Activated T-helper 1 cell treated with anti-CD3 and anti-CD28 coated beads, Interleukin-12 subunit alpha, Interleukin-12 subunit beta, Interleukin-2, Interleukin-4 antibody, amounts not matched to agents 30 ng/mL and 10 ng/mL and 1 ng/mL, durations not matched to agents 14 hours and 24 hours and 36 hours (primary cell): ENCODE measurements around the gene ZNF296. TPM values are rescaled to one million over a fixed set of nuclear protein-coding genes. Genes with fewer than 3 reads are reported as not detected.

Experiments
- DNase-seq: peaks from one replicate; pipeline ENCODE4 v3.0.0; 2021; ENCODE audit warnings: low spot score
- H3K27ac Mint-ChIP-seq: one replicate; pipeline ENCODE4 v1.8.0; 2021; ENCODE audit warnings: mild to moderate bottlenecking, mixed read lengths
- H3K27me3 Mint-ChIP-seq: one replicate; pipeline ENCODE4 v1.8.0; 2022; ENCODE audit warnings: mild to moderate bottlenecking, moderate library complexity, mixed read lengths; ENCODE audit not compliant: insufficient read depth
- H3K36me3 Mint-ChIP-seq: one replicate; pipeline ENCODE4 v1.8.0; 2021; ENCODE audit warnings: low read depth, mixed read lengths
- H3K4me1 Mint-ChIP-seq: one replicate; pipeline ENCODE4 v1.8.0; 2021; ENCODE audit warnings: low read depth, mixed read lengths
- H3K4me3 Mint-ChIP-seq: one replicate; pipeline ENCODE4 v1.8.0; 2021; ENCODE audit warnings: mild to moderate bottlenecking, moderate library complexity, mixed read lengths
- H3K9me3 Mint-ChIP-seq: one replicate; pipeline ENCODE4 v1.8.0; 2021; ENCODE audit warnings: mixed read lengths
- intact Hi-C: fragments of 100-400 bp; cut with micrococcal nuclease; formaldehyde crosslinking; loops from one replicate; pipeline ENCODE4 v1.15.1; 2024
- total RNA-seq: library from RNA; stranded (reverse); gene quantifications from 2 replicates; pipeline ENCODE4 v1.2.3, GENCODE V29; 2022

Gene ZNF296
- total RNA-seq, 1 donor from 2014 or later, result 4.3 TPM

DNA sequence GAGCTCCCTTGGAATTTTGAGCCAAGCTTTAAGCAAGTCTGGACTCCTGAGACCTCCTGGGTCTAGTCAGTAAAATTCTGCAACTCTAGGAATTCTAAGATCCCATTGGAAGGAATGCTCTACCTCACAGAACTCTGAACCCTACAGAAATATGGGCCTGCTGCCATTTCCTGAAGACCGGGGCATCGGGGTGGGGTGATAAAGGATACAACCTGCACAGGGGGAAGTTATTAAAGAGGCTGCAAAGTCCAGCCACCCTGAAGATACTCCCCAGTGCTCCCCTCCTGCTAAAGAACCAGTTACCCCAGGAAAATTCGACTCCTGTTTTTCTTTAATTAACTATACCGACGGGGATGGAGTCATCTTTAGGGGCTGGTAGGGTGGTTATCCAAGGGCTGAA lies 14.3 kb upstream of the ZNF296 start:
- H3K36me3 Mint-ChIP-seq, result peaks cover 23% of the 10 kb centered on the region
- H3K9me3 Mint-ChIP-seq, result peaks cover 3% of the 10 kb centered on the region
- no peak overlapping the region for H3K4me3 Mint-ChIP-seq
- H3K4me1 Mint-ChIP-seq, result peaks cover 42% of the 10 kb centered on the region
- H3K27ac Mint-ChIP-seq, result no peak overlapping the region
- intact Hi-C loops, result loop anchor here (1.0 to 5.0 kb wide), 5 partner anchors 11 to 387 kb away; partner anchors contain the start of genes BLOC1S3, GEMIN7, POLR1G and PPP1R13L
- no peaks in the 10 kb centered on the region for H3K27me3 Mint-ChIP-seq
- DNase-seq, result no peak

DNA sequence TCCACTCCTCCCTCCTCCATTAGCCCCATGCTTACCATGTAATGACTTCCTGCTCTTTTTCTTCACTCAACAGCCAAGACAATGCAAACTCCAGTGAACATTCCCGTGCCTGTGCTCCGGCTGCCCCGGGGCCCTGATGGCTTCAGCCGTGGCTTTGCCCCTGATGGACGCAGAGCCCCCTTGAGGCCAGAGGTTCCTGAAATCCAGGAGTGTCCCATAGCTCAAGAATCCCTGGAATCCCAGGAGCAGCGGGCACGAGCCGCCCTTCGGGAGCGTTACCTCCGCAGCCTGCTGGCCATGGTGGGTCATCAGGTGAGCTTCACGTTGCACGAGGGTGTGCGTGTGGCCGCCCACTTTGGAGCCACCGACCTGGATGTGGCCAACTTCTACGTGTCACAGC lies 13.8 kb upstream of the ZNF296 start:
- Mint-ChIP-seq H3K27me3 (no peaks in the 10 kb centered on the region), H3K36me3 (peaks cover 27% of the 10 kb centered on the region), H3K4me3 (no peak overlapping the region)

DNA sequence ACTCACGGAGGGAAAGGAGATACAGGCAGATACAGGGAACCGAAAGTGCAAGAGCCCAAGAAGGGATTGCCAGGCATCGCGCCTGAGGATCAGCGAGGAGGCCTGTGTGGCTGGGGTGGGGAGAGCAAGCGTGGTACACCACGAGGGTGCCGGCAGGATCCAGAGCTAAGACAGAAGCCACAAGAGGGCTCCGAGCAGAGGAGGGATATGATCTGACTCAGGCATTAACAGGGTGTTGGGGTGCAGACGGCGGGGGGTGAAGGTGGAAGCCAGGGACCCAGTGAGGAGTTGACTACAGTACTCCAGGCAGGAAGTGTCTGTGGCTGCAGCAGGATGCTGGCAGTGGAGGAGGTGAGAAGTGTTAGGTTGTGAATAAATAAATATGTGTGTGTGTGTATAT lies 11.3 kb upstream of the ZNF296 start:
- H3K4me1 Mint-ChIP-seq, result peaks cover 26% of the 10 kb centered on the region

More for the DNA sequence above, 13.8 kb upstream of the ZNF296 start:
- Mint-ChIP-seq H3K4me1 (peaks cover 41% of the 10 kb centered on the region), H3K27ac (no peak overlapping the region), H3K9me3 (peaks cover 3% of the 10 kb centered on the region)
- intact Hi-C loops, result loop anchor here (5.0 kb wide), 2 partner anchors 317 to 387 kb away; partner anchors contain the start of genes POLR1G and PPP1R13L
- DNase-seq, result no peak

DNA sequence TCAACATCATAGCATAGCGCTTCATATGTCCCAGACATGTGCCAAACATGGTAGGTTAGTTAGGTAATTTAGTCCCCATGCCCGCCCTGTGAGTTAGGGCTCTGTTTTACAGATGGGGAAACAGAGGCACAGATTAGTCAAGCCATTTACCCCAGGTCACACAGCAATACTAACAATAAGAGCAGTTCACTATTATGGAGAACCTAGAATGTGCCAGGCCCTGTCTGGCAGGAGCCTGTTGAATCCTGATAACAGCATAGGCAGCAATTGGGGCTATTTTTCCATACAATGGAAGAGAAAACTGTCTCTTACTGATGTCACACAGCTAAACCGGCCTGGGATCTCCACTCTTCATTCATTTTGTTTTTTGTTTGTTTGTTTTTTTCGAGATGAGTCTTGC lies 10.2 kb upstream of the ZNF296 start:
- no peaks in the 10 kb centered on the region for H3K27me3 Mint-ChIP-seq
- H3K9me3 Mint-ChIP-seq, result peaks cover 3% of the 10 kb centered on the region
- no peak overlapping the region for H3K4me3 Mint-ChIP-seq
- H3K36me3 Mint-ChIP-seq, result peaks cover 26% of the 10 kb centered on the region
- intact Hi-C loops, result no loop called here
- H3K27ac Mint-ChIP-seq, result peak overlapping the region; percentile 14
- DNase-seq, result no peak
- peaks cover 29% of the 10 kb centered on the region for H3K4me1 Mint-ChIP-seq

More for the DNA sequence above, 11.3 kb upstream of the ZNF296 start:
- H3K27me3 Mint-ChIP-seq, result no peaks in the 10 kb centered on the region
- intact Hi-C loops, result no loop called here
- peak overlapping the region; percentile 92 for H3K27ac Mint-ChIP-seq
- DNase-seq, result peak; percentile 48
- H3K36me3 Mint-ChIP-seq, result peaks cover 19% of the 10 kb centered on the region
- H3K9me3 Mint-ChIP-seq, result peaks cover 3% of the 10 kb centered on the region
- H3K4me3 Mint-ChIP-seq, result peak overlapping the region; percentile 15

DNA sequence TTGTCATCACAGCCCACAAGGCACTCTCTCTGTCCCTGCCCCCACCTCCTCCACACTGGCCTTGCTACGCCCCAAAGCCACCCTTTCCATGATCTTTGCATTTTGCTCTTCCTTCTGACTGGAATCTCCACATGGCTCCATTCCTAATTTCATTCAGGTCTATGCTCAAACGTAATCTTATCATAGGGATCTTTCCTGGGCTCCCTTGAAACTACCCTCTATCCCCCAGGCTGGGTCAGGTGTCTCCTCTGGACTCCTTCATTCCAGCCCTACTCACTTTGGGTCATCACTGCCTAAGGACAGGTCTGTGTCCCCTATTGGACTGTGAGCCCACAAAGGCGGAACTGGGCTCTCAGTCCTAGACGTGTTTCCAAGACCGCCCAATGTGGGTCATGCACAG lies 5.9 kb upstream of the ZNF296 start:
- H3K36me3 Mint-ChIP-seq, result peaks cover 18% of the 10 kb centered on the region
- H3K4me1 Mint-ChIP-seq, result peaks cover 34% of the 10 kb centered on the region
- no peak overlapping the region for H3K27ac Mint-ChIP-seq
- H3K4me3 Mint-ChIP-seq, result peak overlapping the region; percentile 78
- no peaks in the 10 kb centered on the region for H3K27me3 Mint-ChIP-seq
- H3K9me3 Mint-ChIP-seq, result no peaks in the 10 kb centered on the region
- intact Hi-C loops, result no loop called here
- no peak for DNase-seq

DNA sequence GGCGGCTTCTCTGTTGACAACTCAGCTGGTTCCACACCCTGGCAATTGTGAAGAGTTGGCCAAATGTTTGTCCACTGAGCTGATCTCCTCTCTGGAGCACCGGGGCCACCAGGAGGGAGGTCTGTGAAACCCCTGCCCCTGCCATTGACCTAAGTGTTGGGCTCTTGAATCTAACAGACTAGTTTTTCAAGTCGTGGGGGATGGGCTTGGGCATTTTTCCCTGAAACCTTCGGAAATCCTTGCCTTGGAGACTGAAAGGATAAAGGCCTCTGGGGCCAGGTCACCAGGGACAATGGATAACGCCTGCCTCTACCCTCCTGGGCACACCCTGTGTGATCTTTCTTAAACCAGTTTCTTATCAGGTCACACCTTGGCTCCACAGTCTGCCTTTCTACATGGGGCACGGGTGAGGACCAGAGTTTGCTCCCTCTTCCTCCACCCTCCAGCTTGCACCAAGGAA lies 3.7 kb upstream of the ZNF296 start:
- H3K9me3 Mint-ChIP-seq, result no peaks in the 10 kb centered on the region
- H3K27ac Mint-ChIP-seq, result peak overlapping the region; percentile 94
- H3K27me3 Mint-ChIP-seq, result no peaks in the 10 kb centered on the region
- H3K4me3 Mint-ChIP-seq, result peak overlapping the region; percentile 99
- peaks cover 40% of the 10 kb centered on the region for H3K4me1 Mint-ChIP-seq
- no peak for DNase-seq
- intact Hi-C loops, result loop anchor here (1.0 to 5.0 kb wide), 5 partner anchors 11 to 327 kb away; partner anchors contain the start of genes BLOC1S3, MARK4, POLR1G and PPP1R13L
- H3K36me3 Mint-ChIP-seq, result peaks cover 14% of the 10 kb centered on the region

DNA sequence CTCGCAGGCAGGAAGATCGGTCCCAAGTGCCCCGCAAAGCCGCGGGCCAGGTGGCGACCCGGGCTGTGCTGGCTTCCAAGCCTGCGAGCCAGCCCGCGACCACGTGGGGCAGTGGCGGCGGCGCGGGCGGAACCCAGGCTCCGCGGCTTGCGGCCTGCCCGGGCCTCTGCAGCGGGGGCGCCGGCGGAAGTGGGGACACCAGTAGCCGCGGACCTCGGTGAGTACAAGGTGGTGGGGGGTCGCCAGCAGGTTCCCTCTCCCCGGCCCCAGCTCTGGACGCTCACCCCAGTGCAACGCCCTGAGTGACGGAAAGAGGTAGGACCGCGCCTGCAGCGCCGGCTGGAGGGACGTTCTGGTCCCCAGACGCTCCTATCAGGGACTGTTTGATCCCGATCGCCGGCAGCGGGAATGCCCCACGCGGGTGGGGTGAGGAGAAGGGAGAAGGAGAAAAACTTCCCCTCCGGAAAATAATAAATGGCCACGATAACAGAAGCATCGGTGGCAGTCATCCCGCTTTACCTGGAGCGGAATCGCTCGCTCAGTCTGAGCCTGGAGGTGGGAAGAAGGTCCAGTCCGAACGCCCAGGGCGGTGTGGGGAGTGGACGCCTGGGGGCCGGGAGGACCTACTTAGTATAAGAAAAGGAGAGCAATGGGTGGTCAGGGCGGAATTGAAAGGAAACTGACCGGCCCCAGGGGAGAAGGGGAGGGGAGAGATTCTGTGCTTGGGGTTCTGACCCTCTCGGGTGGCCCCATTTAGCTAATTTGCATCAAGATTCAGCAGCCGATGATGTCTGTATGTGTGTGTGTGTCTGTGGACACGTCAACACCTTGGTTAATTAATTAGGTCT lies 3.0 kb upstream of the ZNF296 start, which contains the start of gene GEMIN7:
TSS of gene GEMIN7 (plus strand) at position 198 of the 848 bp plus-strand sequence. CDS start 10,855 bp downstream, outside the sequence.
- Mint-ChIP-seq H3K4me3 (peak within 1 kb of the TSS; percentile 99), H3K9me3 (no peaks in the 10 kb centered on the region), H3K27me3 (no peaks in the 10 kb centered on the region), H3K36me3 (peaks cover 14% of the 10 kb centered on the region), H3K27ac (peak within 1 kb of the TSS; percentile 94), H3K4me1 (peaks cover 40% of the 10 kb centered on the region)
- peak; percentile 76 for DNase-seq
- intact Hi-C loops, result loop anchor here (1.0 to 5.0 kb wide), 5 partner anchors 12 to 328 kb away; partner anchors contain the start of genes BLOC1S3, MARK4, POLR1G and PPP1R13L

DNA sequence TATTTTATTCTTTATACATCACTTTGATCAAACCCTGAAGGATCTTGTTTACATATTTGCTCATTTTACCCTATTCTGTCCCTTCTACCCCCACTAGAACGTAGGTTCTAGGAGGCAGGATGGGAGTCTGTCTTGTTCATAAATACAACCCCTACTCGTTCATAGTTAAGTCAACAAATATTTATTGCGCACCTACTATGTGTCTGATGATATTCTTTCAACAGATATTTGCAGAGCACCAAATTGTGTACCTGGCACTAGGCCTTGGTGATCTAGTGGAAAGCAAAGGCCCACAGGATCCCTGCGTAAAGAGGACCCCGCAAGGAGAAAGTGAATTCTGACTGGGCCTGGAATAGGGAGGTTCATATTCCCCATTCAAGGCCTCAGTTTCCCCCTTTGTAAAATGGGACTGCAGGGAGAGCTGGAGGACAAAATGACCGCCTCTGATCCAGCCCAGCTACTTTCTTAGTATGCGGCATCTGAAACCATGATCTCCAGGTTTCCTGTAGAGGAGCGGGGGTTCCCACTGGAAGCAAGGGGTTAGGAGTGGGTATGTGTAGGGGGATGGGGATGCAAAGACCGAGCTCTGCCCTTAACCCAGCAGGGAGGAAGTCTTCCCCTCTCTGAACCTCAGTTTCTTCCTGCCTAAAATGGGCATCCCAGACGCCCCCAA lies 2.2 kb upstream of the ZNF296 start:
- peaks cover 14% of the 10 kb centered on the region for H3K36me3 Mint-ChIP-seq
- DNase-seq, result no peak
- intact Hi-C loops, result loop anchor here (1.0 to 5.0 kb wide), 5 partner anchors 13 to 329 kb away; partner anchors contain the start of genes BLOC1S3, MARK4, POLR1G and PPP1R13L
- H3K27ac Mint-ChIP-seq, result peak overlapping the region; percentile 58
- peaks cover 40% of the 10 kb centered on the region for H3K4me1 Mint-ChIP-seq
- H3K27me3 Mint-ChIP-seq, result no peaks in the 10 kb centered on the region
- peak overlapping the region; percentile 99 for H3K4me3 Mint-ChIP-seq
- no peaks in the 10 kb centered on the region for H3K9me3 Mint-ChIP-seq

DNA sequence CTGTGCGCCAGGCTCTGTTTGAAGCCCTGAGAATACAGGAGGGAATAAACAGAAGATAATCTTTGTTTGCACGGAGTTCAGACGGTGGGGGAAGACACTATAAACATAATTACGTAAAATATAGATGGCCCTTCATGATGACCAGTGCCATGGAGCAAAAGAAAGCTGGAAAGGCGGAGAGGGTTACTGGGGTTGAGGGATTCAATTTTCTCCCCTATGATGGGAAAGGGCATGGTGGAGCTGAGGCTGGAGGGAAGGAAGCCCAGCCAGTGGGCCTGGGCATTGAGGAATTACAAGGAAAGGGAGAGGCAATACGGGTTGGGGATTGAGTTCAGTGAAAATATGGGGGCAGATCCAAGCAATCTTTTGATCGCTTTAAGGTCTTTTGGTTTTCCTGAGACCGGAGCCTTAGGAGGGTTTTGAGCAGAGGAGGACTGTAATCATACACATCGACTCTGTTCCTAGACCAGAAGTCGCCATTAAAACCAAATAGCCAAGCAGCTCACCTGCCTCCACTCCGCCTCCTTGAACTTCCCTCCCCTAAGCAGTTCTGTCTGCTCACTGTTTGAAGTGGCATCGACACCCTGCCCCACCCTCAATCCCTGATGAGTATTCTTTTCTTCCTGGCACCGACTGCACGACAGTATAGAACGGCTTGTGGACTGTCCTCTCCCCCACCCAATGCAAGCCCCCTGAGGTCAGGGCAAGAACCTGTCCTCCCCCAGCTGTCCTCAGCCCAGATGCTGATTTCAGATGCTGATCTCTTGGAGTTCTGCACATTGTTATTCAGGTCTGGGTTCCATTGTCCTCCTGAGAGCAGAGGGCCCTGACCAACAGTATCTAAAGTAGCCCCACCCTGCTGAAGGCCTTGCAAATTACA lies 813 bp upstream of the ZNF296 start:
- H3K4me3 Mint-ChIP-seq, result peak overlapping the region; percentile 83
- intact Hi-C loops, result loop anchor here (1.0 to 5.0 kb wide), 4 partner anchors 38 to 330 kb away; partner anchors contain the start of genes CLASRP, MARK4, POLR1G and PPP1R13L
- no peak for DNase-seq
- no peaks in the 10 kb centered on the region for H3K27me3 Mint-ChIP-seq
- peaks cover 11% of the 10 kb centered on the region for H3K36me3 Mint-ChIP-seq
- peak overlapping the region; percentile 32 for H3K27ac Mint-ChIP-seq
- H3K4me1 Mint-ChIP-seq, result peaks cover 37% of the 10 kb centered on the region
- no peaks in the 10 kb centered on the region for H3K9me3 Mint-ChIP-seq

DNA sequence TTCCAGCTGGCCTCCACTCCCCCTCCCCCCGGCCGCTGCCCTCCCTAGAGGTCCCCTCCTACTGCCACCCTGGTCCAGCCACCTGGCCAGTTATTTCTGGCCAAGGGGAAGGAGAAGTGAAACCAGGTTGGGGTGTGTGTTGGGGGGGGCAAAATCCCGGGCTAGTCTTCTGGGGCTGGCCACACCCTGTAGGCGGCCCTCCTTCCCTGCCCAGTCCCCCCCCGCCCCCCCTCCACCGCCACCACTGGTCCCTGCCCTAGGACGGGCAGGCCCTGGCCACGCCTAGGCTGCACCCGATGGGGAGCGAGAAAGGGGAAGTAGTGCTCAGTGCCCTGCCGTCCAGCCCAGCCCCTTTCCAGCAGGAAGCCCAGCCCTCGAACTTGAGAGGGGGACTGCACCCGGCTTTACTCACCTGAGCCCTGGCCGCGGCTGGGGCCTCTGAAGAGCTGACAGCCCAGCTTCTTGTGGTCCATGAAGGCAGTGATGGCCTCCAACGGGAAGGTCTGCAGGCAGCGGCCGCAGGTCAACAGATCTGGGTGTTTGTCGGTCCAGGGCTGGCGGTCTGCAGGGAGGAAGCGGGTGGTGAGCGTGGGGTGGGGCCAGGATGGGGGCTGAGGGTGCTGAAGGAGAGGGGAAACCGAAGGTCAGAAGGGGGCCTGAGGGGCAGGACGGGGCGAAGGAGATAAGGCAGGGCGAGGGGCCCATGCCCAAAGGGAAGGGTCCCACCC lies 813 bp downstream of the ZNF296 start:
- H3K9me3 Mint-ChIP-seq, result no peaks in the 10 kb centered on the region
- no peaks in the 10 kb centered on the region for H3K27me3 Mint-ChIP-seq
- DNase-seq, result no peak
- intact Hi-C loops, result loop anchor here (1.0 to 5.0 kb wide), 4 partner anchors 36 to 332 kb away; partner anchors contain the start of genes CLASRP, MARK4, POLR1G and PPP1R13L
- peaks cover 24% of the 10 kb centered on the region for H3K4me1 Mint-ChIP-seq
- peak overlapping the region; percentile 83 for H3K4me3 Mint-ChIP-seq
- peak overlapping the region; percentile 48 for H3K27ac Mint-ChIP-seq
- H3K36me3 Mint-ChIP-seq, result no peaks in the 10 kb centered on the region

DNA sequence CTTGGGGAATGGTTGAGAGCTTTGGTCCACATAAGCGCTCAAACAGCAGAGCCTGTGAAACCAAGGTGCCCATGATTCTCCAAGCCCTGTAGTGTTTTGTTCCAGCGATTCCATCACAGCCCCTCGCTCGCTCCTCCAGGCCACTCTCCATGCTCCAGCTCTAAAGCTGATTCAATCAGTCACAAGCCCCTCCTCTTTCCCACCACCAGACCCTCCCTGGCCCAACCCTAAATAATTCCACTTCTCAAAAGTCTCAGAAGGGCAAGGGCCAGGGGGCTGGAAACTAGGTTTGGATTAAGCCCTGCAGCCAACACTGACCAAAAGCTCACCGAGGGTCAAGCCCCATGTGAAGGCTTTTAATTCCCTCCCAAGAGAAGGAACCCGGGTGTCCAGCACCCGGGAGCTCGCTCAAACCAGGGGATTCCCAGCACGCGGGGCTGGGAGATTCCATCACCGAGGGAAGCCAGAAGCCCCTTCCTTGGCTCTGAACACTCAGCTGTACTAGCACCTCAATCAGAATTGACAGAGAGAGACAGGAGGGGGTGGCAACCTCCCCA lies 1.5 kb downstream of the ZNF296 start:
- no peaks in the 10 kb centered on the region for H3K9me3 Mint-ChIP-seq
- H3K27ac Mint-ChIP-seq, result peak overlapping the region; percentile 34
- no peaks in the 10 kb centered on the region for H3K36me3 Mint-ChIP-seq
- peaks cover 18% of the 10 kb centered on the region for H3K4me1 Mint-ChIP-seq
- H3K4me3 Mint-ChIP-seq, result peak overlapping the region; percentile 68
- no peaks in the 10 kb centered on the region for H3K27me3 Mint-ChIP-seq
- DNase-seq, result no peak
- intact Hi-C loops, result loop anchor here (5.0 kb wide), 2 partner anchors 177 to 332 kb away; partner anchors contain the start of genes MARK4, POLR1G and PPP1R13L
